ENCODE data around the gene LUC7L2. TPM values are rescaled to one million over a fixed set of nuclear protein-coding genes. Genes with fewer than 3 reads are reported as not detected.

Gene LUC7L2
- total and polyA plus RNA-seq, 2 donors (not counting 1 experiment from before 2014, with no cell fraction given), result 26.5 to 142 TPM

- peaks cover 35% of the 10 kb centered on the region for H3K4me1 Mint-ChIP-seq
- no peaks in the 10 kb centered on the region for H3K9me3 Mint-ChIP-seq (ENCODE audit: insufficient read depth)
- Histone ChIP-seq H3K9me3 (ENCODE audit: control extremely low read depth in 1 of 3, control insufficient read depth in 2 of 3, insufficient read depth in 1 of 3, low read length in 2 of 3) (peaks cover 0 to 10% (median 0%) of the 10 kb centered on the region in 3 donors), H3K9ac (ENCODE audit: low read length) (peak overlapping the region; percentile 77), H3K36me3 (replicated peaks in 1 of 2; ENCODE audit: control extremely low read depth in 1 of 2, control insufficient read depth in 1 of 2, extremely low read depth in 1 of 2, insufficient read depth in 2 of 2, low read length in 1 of 2) (peaks cover 4 to 7% of the 10 kb centered on the region in 2 experiments), H4K20me1 (ENCODE audit: control insufficient read depth, insufficient read depth, low read length, poor library complexity, severe bottlenecking) (no peaks in the 10 kb centered on the region), H3K27me3 (replicated peaks in 1 of 4; ENCODE audit: control extremely low read depth in 1 of 4, control insufficient read depth in 3 of 4, insufficient read depth in 4 of 4, low read length in 3 of 4) (no peaks in the 10 kb centered on the region), H3K27ac (ENCODE audit: low read length in 2 of 2) (peak overlapping the region; percentile 97 to 98), H2AFZ (ENCODE audit: insufficient read depth, low read depth, low read length, poor library complexity, severe bottlenecking) (peak overlapping the region; percentile 72), H3K4me3 (ENCODE audit: control extremely low read depth in 1 of 5, extremely low read depth in 1 of 5, insufficient read depth in 1 of 5, low read depth in 2 of 5, low read length in 4 of 5) (peak overlapping the region; percentile 73 to 99 (median 94)), H3K4me2 (replicated peaks; ENCODE audit: low read depth, low read length, poor library complexity, severe bottlenecking) (peak overlapping the region; percentile 74), H3K79me2 (ENCODE audit: control insufficient read depth, insufficient read depth, low read length) (peaks cover 35% of the 10 kb centered on the region), H3K4me1 (ENCODE audit: control insufficient read depth in 2 of 2, insufficient read depth in 2 of 2, low read length in 2 of 2) (peaks cover 10 to 23% of the 10 kb centered on the region in 2 donors)
- ChIA-PET CTCF (no interaction called here), POLR2A (interaction anchor here (1.5 kb wide), 1 partner anchor 18 kb away, joined by 4 read pairs; the partner anchor contains the start of gene LUC7L2)
- peak overlapping the region; percentile 100 for H3K27ac Mint-ChIP-seq
- DNase-seq, result no peak
- H3K27me3 Mint-ChIP-seq, result peaks cover 5% of the 10 kb centered on the region
- H3K4me3 Mint-ChIP-seq, result peak overlapping the region; percentile 96
- intact Hi-C loops (cut with micrococcal nuclease), result loop anchor here (2.0 to 10.0 kb wide), 5 partner anchors 721 to 1333 kb away; partner anchors contain the start of genes ADCK2, KDM7A, PARP12 and TRIM24
- 0% methylated on average over 6 of the region's 9 CpGs for WGBS (ENCODE audit: insufficient coverage)
- ATAC-seq (ENCODE audit: low read depth), result no peak
- TF ChIP-seq EZH2 (IDR thresholded peaks at IDR 0.05; ENCODE audit: borderline replicate concordance, insufficient read depth, low read depth, low read length, poor library complexity, severe bottlenecking), result no peak
Measured at GRCh38 chr7:139341776-139342226, 17.9 kb upstream of the LUC7L2 start.

- Mint-ChIP-seq H3K4me1 (peaks cover 31% of the 10 kb centered on the region), H3K27ac (no peak overlapping the region), H3K27me3 (peaks cover 5% of the 10 kb centered on the region), H3K4me3 (no peak overlapping the region), H3K9me3 (ENCODE audit: insufficient read depth) (no peaks in the 10 kb centered on the region)
- Histone ChIP-seq H3K9ac (ENCODE audit: low read length) (no peak overlapping the region), H3K4me1 (ENCODE audit: control insufficient read depth in 2 of 2, insufficient read depth in 2 of 2, low read length in 2 of 2) (peaks cover 10 to 18% of the 10 kb centered on the region in 2 donors), H3K79me2 (ENCODE audit: control insufficient read depth, insufficient read depth, low read length) (peaks cover 38% of the 10 kb centered on the region), H4K20me1 (ENCODE audit: control insufficient read depth, insufficient read depth, low read length, poor library complexity, severe bottlenecking) (no peaks in the 10 kb centered on the region), H3K4me3 (ENCODE audit: control extremely low read depth in 1 of 5, extremely low read depth in 1 of 5, insufficient read depth in 1 of 5, low read depth in 2 of 5, low read length in 4 of 5) (no peak overlapping the region), H3K36me3 (replicated peaks in 1 of 2; ENCODE audit: control extremely low read depth in 1 of 2, control insufficient read depth in 1 of 2, extremely low read depth in 1 of 2, insufficient read depth in 2 of 2, low read length in 1 of 2) (peaks cover 4 to 19% of the 10 kb centered on the region in 2 experiments), H3K27me3 (replicated peaks in 1 of 4; ENCODE audit: control extremely low read depth in 1 of 4, control insufficient read depth in 3 of 4, insufficient read depth in 4 of 4, low read length in 3 of 4) (no peaks in the 10 kb centered on the region), H3K27ac (ENCODE audit: low read length in 2 of 2) (no peak overlapping the region), H2AFZ (ENCODE audit: insufficient read depth, low read depth, low read length, poor library complexity, severe bottlenecking) (no peak overlapping the region), H3K4me2 (replicated peaks; ENCODE audit: low read depth, low read length, poor library complexity, severe bottlenecking) (no peak overlapping the region), H3K9me3 (ENCODE audit: control extremely low read depth in 1 of 3, control insufficient read depth in 2 of 3, insufficient read depth in 1 of 3, low read length in 2 of 3) (peaks cover 0 to 4% (median 0%) of the 10 kb centered on the region in 3 donors)
- POLR2A ChIA-PET, result interaction anchor here (0.5 to 1.0 kb wide), 2 partner anchors 14 to 835 kb away, joined by 3 to 6 read pairs; no protein-coding TSS in a partner anchor
- no peak for DNase-seq
- TF ChIP-seq EZH2 (IDR thresholded peaks at IDR 0.05; ENCODE audit: borderline replicate concordance, insufficient read depth, low read depth, low read length, poor library complexity, severe bottlenecking), result no peak
- TF ChIP-seq CTCF (IDR thresholded peaks at IDR 0.05), result no peak
- ATAC-seq (ENCODE audit: low read depth), result no peak
- intact Hi-C loops (cut with micrococcal nuclease), result loop anchor here (10.0 kb wide), 1 partner anchor 1330 kb away; the partner anchor contains the start of gene ADCK2
- CTCF ChIA-PET, result no interaction called here
- no CpG with 5 or more reads among the region's 1 CpG for WGBS (ENCODE audit: insufficient coverage)
Measured at GRCh38 chr7:139345042-139345441, 14.7 kb upstream of the LUC7L2 start.

Measured in B cell (primary cell).